ENCODE data around the gene SMG1.
"Not testable (repeated sequence)": the region's sequence is repeated elsewhere in the genome, so short reads cannot be mapped to it uniquely, and the experiment has no call there.

Gene SMG1

DNA sequence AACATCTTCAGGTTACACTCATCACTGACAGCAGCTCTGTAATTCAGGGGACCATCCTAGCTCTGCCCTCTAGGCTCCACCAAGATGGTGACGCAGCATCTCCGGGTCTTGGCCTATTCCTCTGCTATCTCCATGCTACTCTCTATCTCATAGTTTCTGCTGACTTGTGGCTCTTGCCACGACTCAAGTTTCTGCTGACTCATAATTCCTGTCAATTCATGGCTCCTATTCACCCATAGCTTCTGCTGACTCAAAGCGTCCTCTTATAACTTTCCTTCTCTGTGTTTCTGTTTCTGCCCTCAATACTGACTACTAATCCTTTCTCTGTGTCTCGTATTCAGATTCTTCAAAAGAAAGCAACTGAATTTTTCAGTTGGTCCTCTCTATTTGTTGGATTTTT lies 163.5 kb downstream of the SMG1 start:
- DNase-seq (ENCODE audit: low read depth in 2 of 2): not testable (repeated sequence)

- DNase-seq (ENCODE audit: low read depth in 2 of 2): peak in 1 of 2 donors; percentile 23
Measured at GRCh38 chr16:18759598-18760520, 166.3 kb downstream of the SMG1 start.

GRCh38 chr16:18757960-18758660 lies 168.1 kb downstream of the SMG1 start:
- DNase-seq (ENCODE audit: low read depth in 2 of 2): not testable (repeated sequence)

GRCh38 chr16:18756639-18757038 lies 169.6 kb downstream of the SMG1 start:
- not testable (repeated sequence) for DNase-seq (ENCODE audit: low read depth in 2 of 2)
